ENCODE results near the gene KIR3DL2.
"Not testable (repeated sequence)": the region's sequence is repeated elsewhere in the genome, so short reads cannot be mapped to it uniquely, and the experiment has no call there.

KIR3DL2 gene

DNA sequence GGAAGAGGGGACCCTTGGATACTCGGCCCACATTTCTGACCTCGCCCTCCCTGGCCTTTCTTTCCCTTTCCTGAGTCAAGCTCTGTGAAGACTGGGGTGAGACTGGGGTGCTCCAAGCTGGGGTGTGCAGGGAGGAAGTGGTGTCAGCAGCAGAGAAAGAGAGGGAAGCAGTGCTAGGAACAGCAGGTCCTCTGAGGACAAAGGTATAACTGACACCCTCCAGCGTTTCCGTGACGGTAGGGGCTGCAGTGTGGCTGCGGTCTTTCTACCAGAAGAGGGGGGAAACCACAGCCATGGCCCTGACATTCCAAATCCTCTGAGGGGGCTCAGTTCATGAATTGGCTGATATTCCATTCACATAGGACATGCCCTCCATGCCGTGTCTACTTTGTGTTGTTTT is 1.1 kb downstream of the KIR3DL2 start:
- H3K9me3 Mint-ChIP-seq, result peaks cover 93% of the 10 kb centered on the region
- no peaks in the 10 kb centered on the region for H3K36me3 Mint-ChIP-seq (ENCODE audit: low read depth)

DNA sequence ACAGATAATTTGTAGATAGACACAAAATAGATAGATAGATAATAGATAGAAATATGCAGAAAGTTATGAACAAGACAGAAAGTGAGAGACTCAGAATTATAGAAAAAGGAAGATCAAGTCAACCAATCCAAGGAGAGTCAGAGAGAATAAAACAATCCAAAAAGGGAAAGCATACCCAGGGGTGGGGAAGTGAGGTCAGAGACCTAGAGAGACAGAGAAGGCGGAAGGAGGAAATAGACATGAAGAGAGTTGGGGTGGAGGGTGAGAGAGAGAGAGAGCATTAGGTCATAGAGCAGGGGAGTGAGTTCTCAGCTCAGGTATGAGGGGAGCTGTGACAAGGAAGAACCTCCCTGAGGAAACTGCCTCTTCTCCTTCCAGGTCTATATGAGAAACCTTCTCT is 5.0 kb downstream of the KIR3DL2 start:
- DNase-seq; H3K4me3 Mint-ChIP-seq; H3K27ac Mint-ChIP-seq; H3K4me1 Mint-ChIP-seq; H3K27me3 Mint-ChIP-seq (ENCODE audit: low read depth, poor library complexity); H3K36me3 Mint-ChIP-seq (ENCODE audit: low read depth): not testable (repeated sequence)
- peaks cover 92% of the 10 kb centered on the region for H3K9me3 Mint-ChIP-seq

More for the DNA sequence above, 1.1 kb downstream of the KIR3DL2 start:
- no peak for DNase-seq
- TF ChIP-seq, protein P1, sequence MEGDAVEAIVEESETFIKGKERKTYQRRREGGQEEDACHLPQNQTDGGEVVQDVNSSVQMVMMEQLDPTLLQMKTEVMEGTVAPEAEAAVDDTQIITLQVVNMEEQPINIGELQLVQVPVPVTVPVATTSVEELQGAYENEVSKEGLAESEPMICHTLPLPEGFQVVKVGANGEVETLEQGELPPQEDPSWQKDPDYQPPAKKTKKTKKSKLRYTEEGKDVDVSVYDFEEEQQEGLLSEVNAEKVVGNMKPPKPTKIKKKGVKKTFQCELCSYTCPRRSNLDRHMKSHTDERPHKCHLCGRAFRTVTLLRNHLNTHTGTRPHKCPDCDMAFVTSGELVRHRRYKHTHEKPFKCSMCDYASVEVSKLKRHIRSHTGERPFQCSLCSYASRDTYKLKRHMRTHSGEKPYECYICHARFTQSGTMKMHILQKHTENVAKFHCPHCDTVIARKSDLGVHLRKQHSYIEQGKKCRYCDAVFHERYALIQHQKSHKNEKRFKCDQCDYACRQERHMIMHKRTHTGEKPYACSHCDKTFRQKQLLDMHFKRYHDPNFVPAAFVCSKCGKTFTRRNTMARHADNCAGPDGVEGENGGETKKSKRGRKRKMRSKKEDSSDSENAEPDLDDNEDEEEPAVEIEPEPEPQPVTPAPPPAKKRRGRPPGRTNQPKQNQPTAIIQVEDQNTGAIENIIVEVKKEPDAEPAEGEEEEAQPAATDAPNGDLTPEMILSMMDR (IDR thresholded peaks at IDR 0.05), result no peak
- Mint-ChIP-seq H3K27ac (no peak overlapping the region), H3K4me3 (no peak overlapping the region), H3K4me1 (no peaks in the 10 kb centered on the region), H3K27me3 (ENCODE audit: low read depth, poor library complexity) (no peaks in the 10 kb centered on the region)

DNA sequence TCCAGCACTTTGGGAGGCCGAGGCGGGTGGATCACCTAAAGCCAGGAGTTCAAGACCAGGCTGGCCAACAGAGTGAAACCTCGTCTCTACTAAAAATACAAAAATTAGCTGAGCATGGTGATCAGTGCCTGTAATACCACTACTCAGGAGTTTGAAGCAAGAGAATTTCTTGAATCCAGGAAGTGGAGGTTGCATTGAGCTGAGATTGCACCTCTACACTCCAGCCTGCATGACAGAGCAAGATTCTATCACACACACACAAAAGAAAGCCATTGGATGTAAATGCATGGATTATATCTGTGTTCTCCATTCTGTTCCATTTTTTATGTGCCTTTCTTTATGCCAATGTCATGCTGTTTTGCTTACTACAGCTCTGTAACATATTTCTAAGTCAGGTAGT is 8.2 kb downstream of the KIR3DL2 start:
- H3K27ac Mint-ChIP-seq; H3K4me3 Mint-ChIP-seq; H3K27me3 Mint-ChIP-seq (ENCODE audit: low read depth, poor library complexity); DNase-seq; H3K4me1 Mint-ChIP-seq; H3K36me3 Mint-ChIP-seq (ENCODE audit: low read depth): not testable (repeated sequence)
- H3K9me3 Mint-ChIP-seq, result peaks cover 79% of the 10 kb centered on the region

DNA sequence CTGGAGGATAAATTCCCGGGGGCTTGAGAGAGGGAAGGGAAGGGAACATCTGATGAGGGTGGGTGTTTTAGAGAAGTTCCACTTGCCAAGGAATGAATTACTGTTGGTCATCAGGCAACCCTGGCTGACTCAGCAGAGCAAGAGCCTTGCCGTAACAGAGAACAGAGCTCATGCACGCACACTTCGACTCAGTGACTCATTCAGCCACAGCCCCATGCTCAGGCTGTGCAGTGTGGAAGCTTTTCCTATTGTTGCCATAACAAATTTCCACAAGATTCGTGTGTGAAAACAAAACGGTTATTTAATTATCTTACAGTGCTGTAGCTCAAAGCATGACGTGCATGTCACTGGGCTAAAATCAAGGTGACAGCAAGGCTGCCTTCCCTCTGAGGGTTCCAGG is 9.2 kb downstream of the KIR3DL2 start:
- not testable (repeated sequence) for H3K27ac Mint-ChIP-seq; H3K27me3 Mint-ChIP-seq (ENCODE audit: low read depth, poor library complexity); H3K4me3 Mint-ChIP-seq; DNase-seq; H3K4me1 Mint-ChIP-seq; H3K36me3 Mint-ChIP-seq (ENCODE audit: low read depth)
- peaks cover 69% of the 10 kb centered on the region for H3K9me3 Mint-ChIP-seq

DNA sequence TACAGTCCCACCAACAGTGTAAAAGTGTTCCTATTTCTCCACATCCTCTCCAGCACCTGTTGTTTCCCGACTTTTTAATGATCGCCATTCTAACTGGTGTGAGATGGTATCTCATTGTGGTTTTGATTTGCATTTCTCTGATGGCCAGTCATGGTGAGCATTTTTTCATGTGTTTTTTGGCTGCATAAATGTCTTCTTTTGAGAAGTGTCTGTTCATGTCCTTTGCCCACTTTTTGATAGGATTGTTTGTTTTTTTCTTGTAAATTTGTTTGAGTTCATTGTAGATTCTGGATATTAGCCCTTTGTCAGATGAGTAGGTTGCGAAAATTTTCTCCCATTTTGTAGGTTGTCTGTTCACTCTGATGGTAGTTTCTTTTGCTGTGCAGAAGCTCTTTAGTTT is 13.2 kb downstream of the KIR3DL2 start:
- not testable (repeated sequence) for H3K4me1 Mint-ChIP-seq; H3K36me3 Mint-ChIP-seq (ENCODE audit: low read depth); DNase-seq; H3K27ac Mint-ChIP-seq; H3K4me3 Mint-ChIP-seq; H3K27me3 Mint-ChIP-seq (ENCODE audit: low read depth, poor library complexity)
- peaks cover 66% of the 10 kb centered on the region for H3K9me3 Mint-ChIP-seq

DNA sequence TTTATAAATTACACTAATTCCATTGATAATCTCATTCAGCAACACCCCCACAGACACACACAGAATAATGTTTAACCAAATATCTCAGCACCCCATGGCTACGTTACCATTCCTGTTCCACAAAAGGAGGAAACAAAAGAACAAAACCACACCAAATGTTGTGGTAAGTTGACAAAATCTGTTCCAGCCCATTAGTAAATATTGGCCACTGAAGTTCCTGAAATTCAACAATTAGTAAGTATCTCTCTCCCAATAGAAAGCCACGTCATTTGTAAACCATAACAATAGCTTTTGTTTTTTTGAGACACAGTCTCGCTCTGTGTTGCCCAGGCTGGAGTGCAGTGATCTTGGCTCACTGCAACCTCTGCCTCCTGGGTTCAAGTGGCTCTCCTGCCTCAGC is 21.5 kb downstream of the KIR3DL2 start:
- Mint-ChIP-seq H3K4me3 (no peak overlapping the region), H3K27me3 (ENCODE audit: low read depth, poor library complexity) (no peaks in the 10 kb centered on the region), H3K9me3 (peaks cover 81% of the 10 kb centered on the region), H3K36me3 (ENCODE audit: low read depth) (no peaks in the 10 kb centered on the region), H3K27ac (no peak overlapping the region), H3K4me1 (no peaks in the 10 kb centered on the region)
- DNase-seq, result no peak
- TF ChIP-seq, protein P1 (IDR thresholded peaks at IDR 0.05), result no peak

DNA sequence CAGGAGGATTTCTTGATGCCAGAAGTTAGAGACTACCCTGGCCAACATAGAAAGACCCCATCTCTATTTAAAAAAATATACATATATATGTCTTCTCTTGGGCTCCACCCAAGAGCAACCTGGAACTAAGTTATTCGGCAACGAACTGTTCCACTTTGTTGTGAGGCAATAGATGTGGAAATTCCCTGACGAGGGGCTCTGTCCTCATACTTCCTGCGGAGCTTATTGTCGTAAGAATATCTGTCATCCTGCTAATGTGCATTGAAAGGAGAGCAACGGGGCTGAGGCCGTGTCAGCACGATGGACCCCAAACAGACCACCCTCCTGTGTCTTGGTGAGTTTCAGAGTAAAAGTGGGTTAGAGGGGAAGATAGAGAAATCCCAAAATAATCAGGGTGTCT is 23.7 kb downstream of the KIR3DL2 start, which contains the start of gene FCAR:
Gene FCAR, plus strand, starts transcription at position 246 of the 400 bp plus-strand sequence. Its CDS starts 55 bp downstream, at position 301.
- no peak within 1 kb of the TSS for H3K4me3 Mint-ChIP-seq
- no peaks in the 10 kb centered on the region for H3K36me3 Mint-ChIP-seq (ENCODE audit: low read depth)
- peaks cover 80% of the 10 kb centered on the region for H3K9me3 Mint-ChIP-seq
- TF ChIP-seq, protein P1 (IDR thresholded peaks at IDR 0.05), result no peak
- DNase-seq, result no peak
- H3K27ac Mint-ChIP-seq, result no peak within 1 kb of the TSS
- peaks cover 3% of the 10 kb centered on the region for H3K27me3 Mint-ChIP-seq (ENCODE audit: low read depth, poor library complexity)
- no peaks in the 10 kb centered on the region for H3K4me1 Mint-ChIP-seq

DNA sequence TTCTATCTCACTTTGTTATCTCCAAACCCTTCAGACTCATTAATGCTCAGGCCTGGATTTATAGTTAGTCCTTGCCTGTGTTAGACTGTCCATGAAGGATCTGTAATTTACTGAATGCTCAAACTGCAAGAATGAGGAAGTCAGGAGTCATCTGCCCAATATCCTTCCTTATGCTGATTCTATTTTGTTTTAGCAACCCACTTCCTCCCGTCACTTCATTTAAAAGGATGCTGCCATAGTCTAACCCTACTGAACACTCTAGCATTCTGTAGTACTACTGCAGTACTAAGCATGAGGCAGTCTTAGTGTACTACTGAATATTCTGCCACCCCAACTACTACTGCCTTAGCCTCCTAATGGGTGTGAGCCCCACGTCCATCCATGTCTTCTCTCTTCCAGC is 25.3 kb downstream of the KIR3DL2 start:
- H3K4me3 Mint-ChIP-seq, result no peak overlapping the region
- H3K36me3 Mint-ChIP-seq (ENCODE audit: low read depth), result no peaks in the 10 kb centered on the region
- no peaks in the 10 kb centered on the region for H3K4me1 Mint-ChIP-seq
- H3K27me3 Mint-ChIP-seq (ENCODE audit: low read depth, poor library complexity), result peaks cover 3% of the 10 kb centered on the region
- DNase-seq, result no peak
- TF ChIP-seq, protein P1 (IDR thresholded peaks at IDR 0.05), result no peak
- no peak overlapping the region for H3K27ac Mint-ChIP-seq
- H3K9me3 Mint-ChIP-seq, result peaks cover 83% of the 10 kb centered on the region
